Upper lobe of left lung (tissue), 6 donors: Measurements from ENCODE around the gene ULK4. TPM values are rescaled to one million over a fixed set of nuclear protein-coding genes. Genes with fewer than 3 reads are reported as not detected.

Experiments used
- ATAC-seq, 2 donors: fragments of 200-7000 bp; cut with Tn5 transposase; one replicate each; pipeline ENCODE4 v1.9.1; 2022; ENCODE audit warnings: mild to moderate bottlenecking in 2 of 2, moderate library complexity in 2 of 2; ENCODE audit not compliant: low FRiP score in 2 of 2
- DNase-seq, 2 donors: peaks; one replicate each; pipeline ENCODE4 v3.0.0-alpha.2; 2019 to 2020
- H3K27ac ChIP-seq, 4 donors: fragments of 200-600 bp; sonication (generic); one replicate each; pipeline ENCODE4 v1.5.1; 2016 to 2019
- H3K27me3 ChIP-seq, 4 donors: fragments of 200-600 bp; sonication (generic); one replicate each; pipeline ENCODE4 v1.5.1; 2017 to 2019
- H3K36me3 ChIP-seq, 4 donors: fragments of 200-600 bp; sonication (generic); one replicate each; pipeline ENCODE4 v1.5.1; 2016 to 2019
- H3K4me1 ChIP-seq, 4 donors: fragments of 200-600 bp; sonication (generic); one replicate each; pipeline ENCODE4 v1.5.1; 2018 to 2019
- H3K4me3 ChIP-seq, 4 donors: fragments of 200-600 bp; sonication (generic); one replicate each; pipeline ENCODE4 v1.5.1; 2017 to 2019; ENCODE audit warnings: mild to moderate bottlenecking in 2 of 4, moderate library complexity in 1 of 4
- H3K9me3 ChIP-seq, 4 donors: fragments of 200-600 bp; sonication (generic); one replicate each; pipeline ENCODE4 v1.5.1; 2018 to 2019
- EP300 ChIP-seq, 4 donors: sonication (generic); formaldehyde crosslinking; IDR thresholded peaks; one replicate each; pipeline ENCODE4 v1.5.1; 2017; ENCODE audit warnings: antibody characterized with exemption in 4 of 4, control low read depth in 2 of 4
- POLR2A ChIP-seq, 4 donors: fragments of 450-650 bp; IDR thresholded peaks; one replicate each; pipeline ENCODE4 v1.5.1; 2016 to 2017; ENCODE audit warnings: antibody characterized with exemption in 4 of 4, mild to moderate bottlenecking in 2 of 4
- POLR2AphosphoS5 ChIP-seq, 2 donors: sonication (generic); formaldehyde crosslinking; IDR thresholded peaks; one replicate each; pipeline ENCODE4 v1.5.1; 2017; ENCODE audit warnings: antibody characterized with exemption in 2 of 2
- WGBS, 2 donors: methylation state at CpG; one replicate each; pipeline ENCODE4 v1.1.5; 2017 to 2018; 5-methylcytosine and 5-hydroxymethylcytosine counted together
- total RNA-seq, 6 donors: library from RNA; depleted of rRNA in 4 of 6; stranded (reverse); fragments of >200 nt in 4 of 6; gene quantifications; one replicate each; pipeline versions ENCODE4 v1.1.0 to v1.2.1, GENCODE V29; 2016 to 2021
- TF ChIP-seq, protein P1 (sequence below), 6 experiments: fragments of 450-650 bp in 4 of 6; fragments of 200-600 bp in 2 of 6; sonication (generic) in 2 of 6; IDR thresholded peaks; one replicate each; pipeline ENCODE4 v1.5.1; 2016 to 2019; ENCODE audit warnings: antibody characterized with exemption in 6 of 6
- donor health status: DM: no; HTN: no; CAD: no; lungs with moderate emphysema.
- donor health status: DM: no; HTN: yes; CAD: no; lungs with severe emphysema.

The ULK4 gene
- total RNA-seq, 6 donors from 2014 or later, result 9.4 to 76.5 (median 28.1) TPM

DNA sequence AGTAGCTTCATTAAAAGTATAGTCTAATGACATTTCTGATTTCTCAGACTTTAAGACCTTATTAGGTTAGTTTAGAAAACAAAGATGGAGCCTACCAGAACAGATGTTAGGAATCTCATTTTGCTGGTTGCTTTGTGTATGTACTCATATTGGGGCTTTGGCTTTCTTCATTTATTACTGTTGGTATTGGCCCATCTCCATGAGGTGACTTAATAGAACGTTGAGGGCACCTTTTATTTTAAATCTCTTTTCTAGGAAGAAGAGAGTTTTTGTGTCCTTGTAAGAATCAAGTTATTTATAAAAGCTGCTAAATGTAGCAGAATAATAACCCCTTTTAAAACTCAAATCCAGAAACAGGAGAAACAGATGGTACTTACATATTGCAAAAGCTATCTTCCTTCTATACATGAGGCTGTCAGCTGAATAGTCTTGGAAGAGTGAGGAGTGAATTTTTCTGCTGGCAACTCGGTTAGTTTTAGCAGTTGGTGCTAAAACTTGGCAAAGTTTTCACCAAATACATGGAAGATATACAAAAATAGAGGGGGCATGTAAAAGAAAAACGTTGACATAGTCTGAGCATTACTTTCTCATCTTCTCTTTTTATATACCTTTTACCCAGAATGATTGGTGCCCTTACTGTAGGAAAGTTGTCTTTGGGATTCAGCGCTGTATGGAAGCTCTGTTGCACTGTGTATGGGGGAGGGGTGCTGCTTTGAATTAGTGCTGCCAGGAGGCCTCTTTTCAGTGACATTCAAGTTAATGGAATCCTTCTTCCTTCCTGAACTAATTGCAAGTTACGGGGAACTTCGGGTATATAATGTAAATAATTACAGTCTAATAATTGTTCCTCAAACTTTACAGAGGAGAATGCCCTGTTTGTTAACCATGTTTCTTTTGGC is 726.8 kb downstream of the ULK4 start:
- Histone ChIP-seq H3K4me3 (no peak overlapping the region), H3K27me3 (no peaks in the 10 kb centered on the region), H3K36me3 (peaks cover 52 to 96% (median 67%) of the 10 kb centered on the region in 4 donors), H3K27ac (peak overlapping the region in 1 of 4 donors; percentile 29), H3K4me1 (no peaks in the 10 kb centered on the region), H3K9me3 (no peaks in the 10 kb centered on the region)
- no peak for TF ChIP-seq POLR2AphosphoS5 (IDR thresholded peaks at IDR 0.05)
- 58 to 64% methylated on average over 6 of the region's 6 CpGs for WGBS, 2 donors
- DNase-seq (no peak), ATAC-seq (no peak)

DNA sequence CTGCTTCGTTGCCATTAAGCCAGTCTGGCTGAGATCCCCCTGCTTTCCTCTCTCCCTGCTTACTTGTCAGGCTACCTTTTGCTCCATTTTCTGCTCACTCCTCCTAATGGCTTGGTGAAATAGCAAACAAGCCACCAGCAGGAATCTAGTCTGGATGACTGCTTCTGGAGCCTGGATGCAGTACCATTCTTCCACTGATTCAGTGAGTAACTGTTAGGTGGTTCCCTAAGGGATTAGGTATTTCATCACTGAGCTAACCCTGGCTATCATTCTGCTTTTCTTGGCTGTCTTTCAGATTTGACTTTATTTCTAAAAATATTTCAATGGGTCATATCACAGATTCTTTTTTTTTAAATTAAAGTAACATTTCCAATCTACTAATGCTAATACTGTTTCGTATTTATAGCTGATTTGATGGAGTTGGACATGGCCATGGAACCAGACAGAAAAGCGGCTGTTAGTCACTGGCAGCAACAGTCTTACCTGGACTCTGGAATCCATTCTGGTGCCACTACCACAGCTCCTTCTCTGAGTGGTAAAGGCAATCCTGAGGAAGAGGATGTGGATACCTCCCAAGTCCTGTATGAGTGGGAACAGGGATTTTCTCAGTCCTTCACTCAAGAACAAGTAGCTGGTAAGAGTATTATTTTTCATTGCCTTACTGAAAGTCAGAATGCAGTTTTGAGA is 737.6 kb downstream of the ULK4 start:
- peaks cover 26 to 53% (median 41%) of the 10 kb centered on the region in 4 donors for H3K36me3 ChIP-seq
- peak overlapping the region in 1 of 4 donors; percentile 39 for H3K27ac ChIP-seq
- DNase-seq (no peak), ATAC-seq (peak in 1 of 2 donors; percentile 85)
- no peaks in the 10 kb centered on the region for H3K9me3 ChIP-seq
- no peak overlapping the region for H3K4me3 ChIP-seq
- no peaks in the 10 kb centered on the region for H3K27me3 ChIP-seq
- 89 to 96% methylated on average over 3 of the region's 3 CpGs for WGBS, 2 donors
- peaks cover 31 to 51% (median 46%) of the 10 kb centered on the region in 4 donors for H3K4me1 ChIP-seq
- TF ChIP-seq, protein P1, sequence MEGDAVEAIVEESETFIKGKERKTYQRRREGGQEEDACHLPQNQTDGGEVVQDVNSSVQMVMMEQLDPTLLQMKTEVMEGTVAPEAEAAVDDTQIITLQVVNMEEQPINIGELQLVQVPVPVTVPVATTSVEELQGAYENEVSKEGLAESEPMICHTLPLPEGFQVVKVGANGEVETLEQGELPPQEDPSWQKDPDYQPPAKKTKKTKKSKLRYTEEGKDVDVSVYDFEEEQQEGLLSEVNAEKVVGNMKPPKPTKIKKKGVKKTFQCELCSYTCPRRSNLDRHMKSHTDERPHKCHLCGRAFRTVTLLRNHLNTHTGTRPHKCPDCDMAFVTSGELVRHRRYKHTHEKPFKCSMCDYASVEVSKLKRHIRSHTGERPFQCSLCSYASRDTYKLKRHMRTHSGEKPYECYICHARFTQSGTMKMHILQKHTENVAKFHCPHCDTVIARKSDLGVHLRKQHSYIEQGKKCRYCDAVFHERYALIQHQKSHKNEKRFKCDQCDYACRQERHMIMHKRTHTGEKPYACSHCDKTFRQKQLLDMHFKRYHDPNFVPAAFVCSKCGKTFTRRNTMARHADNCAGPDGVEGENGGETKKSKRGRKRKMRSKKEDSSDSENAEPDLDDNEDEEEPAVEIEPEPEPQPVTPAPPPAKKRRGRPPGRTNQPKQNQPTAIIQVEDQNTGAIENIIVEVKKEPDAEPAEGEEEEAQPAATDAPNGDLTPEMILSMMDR (IDR thresholded peaks at IDR 0.05), result no peak
- TF ChIP-seq POLR2A (IDR thresholded peaks at IDR 0.05), result no peak
- no peak for TF ChIP-seq POLR2AphosphoS5 (IDR thresholded peaks at IDR 0.05)
- TF ChIP-seq EP300 (IDR thresholded peaks at IDR 0.05), result no peak

DNA sequence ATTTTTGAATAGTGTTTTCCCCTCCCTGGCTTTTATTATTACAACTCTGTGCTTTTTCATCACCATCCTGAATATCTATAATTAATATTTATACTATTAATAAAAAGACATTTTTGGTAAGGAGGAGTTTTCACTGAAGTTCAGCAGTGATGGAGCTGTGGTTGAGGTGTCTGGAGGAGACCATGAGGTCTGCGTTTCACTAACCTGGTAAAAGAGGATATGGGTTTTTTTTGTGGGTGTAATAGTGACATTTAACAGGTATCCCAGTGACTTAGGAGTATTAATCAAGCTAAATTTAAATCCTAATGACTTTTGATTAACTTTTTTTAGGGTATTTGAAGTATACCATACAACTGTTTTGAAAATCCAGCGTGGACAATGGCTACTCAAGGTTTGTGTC is 738.2 kb downstream of the ULK4 start:
- 77 to 85% methylated on average over 2 of the region's 2 CpGs for whole genome bisulfite sequencing, 2 donors
- peaks cover 31 to 57% (median 49%) of the 10 kb centered on the region in 4 donors for H3K4me1 ChIP-seq
- ATAC-seq, result no peak

DNA sequence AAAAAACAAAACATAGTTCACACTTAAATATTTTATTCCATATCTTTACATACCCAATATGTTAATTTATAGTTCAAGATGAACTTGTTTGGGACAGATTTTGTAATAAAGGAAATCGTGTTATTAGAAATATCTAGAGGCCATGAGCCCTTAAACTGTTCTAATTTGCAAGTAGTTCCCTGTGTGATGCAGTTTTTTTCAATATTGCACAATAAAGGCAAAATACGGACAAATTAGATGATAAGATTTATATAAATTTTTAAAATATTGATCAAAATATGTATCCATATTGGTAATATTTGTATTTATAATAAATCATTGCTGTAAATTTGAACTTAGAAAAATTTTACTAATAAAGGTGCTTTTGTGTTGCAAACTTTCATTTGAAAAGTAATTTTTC is 738.8 kb downstream of the ULK4 start:
- peaks cover 26 to 42% (median 38%) of the 10 kb centered on the region in 4 donors for H3K36me3 ChIP-seq
- 48 to 59% methylated on average over 2 of the region's 2 CpGs for WGBS, 2 donors
- peaks cover 31 to 63% (median 54%) of the 10 kb centered on the region in 4 donors for H3K4me1 ChIP-seq
- H3K4me3 ChIP-seq, result no peak overlapping the region
- no peak for ATAC-seq
- DNase-seq, result no peak
- H3K27ac ChIP-seq, result no peak overlapping the region
- H3K27me3 ChIP-seq, result no peaks in the 10 kb centered on the region
- H3K9me3 ChIP-seq, result no peaks in the 10 kb centered on the region
- TF ChIP-seq, protein P1 (IDR thresholded peaks at IDR 0.05), result no peak
- TF ChIP-seq POLR2AphosphoS5 (IDR thresholded peaks at IDR 0.05), result no peak

More for the DNA sequence above, 738.2 kb downstream of the ULK4 start:
- TF ChIP-seq, protein P1 (IDR thresholded peaks at IDR 0.05), result no peak
- TF ChIP-seq POLR2A (IDR thresholded peaks at IDR 0.05) (no peak), POLR2AphosphoS5 (IDR thresholded peaks at IDR 0.05) (no peak), EP300 (IDR thresholded peaks at IDR 0.05) (no peak)
- Histone ChIP-seq H3K9me3 (no peaks in the 10 kb centered on the region), H3K27me3 (no peaks in the 10 kb centered on the region), H3K4me3 (no peak overlapping the region), H3K27ac (no peak overlapping the region), H3K36me3 (peaks cover 26 to 47% (median 40%) of the 10 kb centered on the region in 4 donors)
- DNase-seq, result no peak

DNA sequence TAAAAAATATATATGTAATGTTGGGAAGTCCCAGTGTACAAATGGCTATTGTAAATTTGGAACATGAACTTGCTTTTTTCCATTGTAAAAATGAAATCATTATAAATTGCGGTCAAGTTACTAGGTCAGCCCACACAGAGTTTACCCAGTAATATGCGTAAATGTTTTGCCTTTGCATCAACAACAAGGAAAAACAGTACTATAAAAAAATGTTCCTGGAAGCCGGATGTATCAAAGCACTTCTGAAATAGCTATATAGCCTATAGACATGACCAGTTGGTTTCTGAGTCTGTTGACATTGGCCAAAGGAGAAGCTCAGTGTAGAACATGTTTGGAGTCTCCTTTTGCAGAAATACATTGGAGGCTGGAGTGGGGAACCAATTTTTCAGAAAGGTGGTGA is 739.4 kb downstream of the ULK4 start:
- 64 to 75% methylated on average over 3 of the region's 3 CpGs for WGBS, 2 donors
- no peaks in the 10 kb centered on the region for H3K9me3 ChIP-seq
- TF ChIP-seq, protein P1 (IDR thresholded peaks at IDR 0.05), result no peak
- TF ChIP-seq POLR2A (IDR thresholded peaks at IDR 0.05), result no peak
- TF ChIP-seq EP300 (IDR thresholded peaks at IDR 0.05), result no peak
- no peak for TF ChIP-seq POLR2AphosphoS5 (IDR thresholded peaks at IDR 0.05)
- H3K27me3 ChIP-seq, result no peaks in the 10 kb centered on the region
- peaks cover 26 to 36% (median 35%) of the 10 kb centered on the region in 4 donors for H3K36me3 ChIP-seq
- no peak overlapping the region for H3K27ac ChIP-seq
- ATAC-seq, result no peak
- no peak for DNase-seq
- H3K4me3 ChIP-seq, result no peak overlapping the region
- peaks cover 34 to 66% (median 53%) of the 10 kb centered on the region in 4 donors for H3K4me1 ChIP-seq
